CD4-positive, alpha-beta T cell treated with Interleukin-10 for 1 hour (primary cell): ENCODE data around the gene CENPO.
"Not testable (repeated sequence)": the region's sequence is repeated elsewhere in the genome, so short reads cannot be mapped to it uniquely, and the experiment has no call there.

ENCODE experiments used
- DNase-seq: peaks from one replicate; pipeline ENCODE4 v3.0.0-alpha.2; 2020

Gene CENPO

DNA sequence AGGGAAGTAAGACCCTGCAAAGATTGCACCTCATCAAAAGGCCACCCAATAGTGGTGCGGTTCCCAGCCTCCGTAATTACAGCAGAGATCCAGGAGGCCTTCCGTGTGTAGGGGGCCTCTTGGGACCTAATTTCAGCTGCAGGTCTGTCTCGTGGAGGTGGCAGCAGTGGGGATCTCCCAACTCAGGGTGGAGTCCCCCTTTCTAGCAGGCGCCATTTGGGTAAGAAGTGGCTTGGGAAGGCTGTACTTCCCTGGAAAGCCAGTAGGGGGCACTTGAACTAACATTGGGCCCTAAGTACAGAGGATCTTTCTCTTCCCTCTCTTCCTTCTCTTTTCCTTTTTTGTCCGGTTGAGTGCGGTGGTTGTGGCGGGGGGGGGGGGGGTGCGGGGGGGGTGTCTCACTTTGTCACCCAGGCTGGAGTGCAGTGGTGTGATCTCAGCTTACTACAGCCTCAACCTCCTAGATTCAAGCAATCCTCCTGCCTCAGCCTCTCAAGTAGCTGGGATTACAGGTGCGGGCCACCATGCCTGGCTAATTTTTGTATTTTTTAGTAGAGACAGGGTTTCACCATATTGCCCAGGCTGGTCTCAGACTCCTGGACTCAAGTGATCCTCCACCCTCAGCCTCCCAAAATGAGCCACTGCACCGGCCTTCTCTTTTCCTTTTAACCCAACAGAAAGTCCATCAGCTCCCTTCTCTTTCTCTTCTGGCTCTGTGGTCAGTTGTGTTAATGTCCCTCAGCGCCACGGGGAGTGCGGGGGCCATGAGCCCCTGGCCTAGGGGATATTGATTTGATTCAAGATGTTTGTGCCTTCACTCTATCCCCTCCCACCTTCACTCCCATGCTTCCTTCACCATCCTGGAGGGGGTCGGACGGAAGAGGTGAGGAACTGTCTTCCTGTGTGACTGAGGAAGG is 32.0 kb downstream of the CENPO start:
- DNase-seq: peak; percentile 46

DNA sequence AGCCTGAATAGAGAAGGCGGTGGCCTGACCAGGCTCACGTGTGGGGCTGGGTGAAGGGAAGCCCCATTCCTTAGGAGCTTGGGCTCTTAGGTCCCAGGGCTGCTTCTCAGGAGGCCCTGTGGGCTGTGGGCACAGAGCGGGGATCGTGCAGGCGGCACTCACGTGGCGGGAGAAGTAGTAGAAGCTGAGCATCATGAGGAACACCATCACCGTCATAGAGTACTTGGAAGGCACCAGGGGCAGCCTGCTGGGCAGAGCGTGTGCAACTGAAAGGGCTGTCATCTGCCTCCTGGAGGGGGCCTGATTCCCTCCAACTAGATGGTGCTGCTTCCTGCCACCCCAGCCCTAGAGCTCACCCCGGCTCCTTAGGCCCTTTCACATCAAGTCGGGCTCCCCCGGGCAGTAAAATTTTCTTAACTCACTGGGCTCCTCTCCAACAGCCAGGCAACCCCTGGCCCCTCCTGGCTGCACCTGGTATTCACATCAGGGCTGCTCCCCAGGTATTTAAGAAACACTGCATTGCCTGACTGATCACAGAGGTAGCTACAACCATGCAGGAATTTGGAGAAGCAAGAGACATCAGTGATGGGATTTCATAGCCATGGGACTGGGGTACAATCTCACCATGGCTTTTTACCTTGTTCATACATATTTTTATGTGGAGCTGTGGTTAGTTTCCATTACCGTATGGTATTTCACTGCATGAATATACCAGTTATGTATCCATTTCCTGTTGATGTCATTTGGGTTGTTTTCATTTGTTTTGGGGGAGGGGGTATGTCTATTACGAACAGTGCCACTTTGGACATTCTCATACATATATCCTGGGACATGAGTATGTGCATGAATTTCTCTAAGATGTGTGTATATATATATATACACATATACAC is 32.9 kb downstream of the CENPO start:
- DNase-seq: peak; percentile 7

DNA sequence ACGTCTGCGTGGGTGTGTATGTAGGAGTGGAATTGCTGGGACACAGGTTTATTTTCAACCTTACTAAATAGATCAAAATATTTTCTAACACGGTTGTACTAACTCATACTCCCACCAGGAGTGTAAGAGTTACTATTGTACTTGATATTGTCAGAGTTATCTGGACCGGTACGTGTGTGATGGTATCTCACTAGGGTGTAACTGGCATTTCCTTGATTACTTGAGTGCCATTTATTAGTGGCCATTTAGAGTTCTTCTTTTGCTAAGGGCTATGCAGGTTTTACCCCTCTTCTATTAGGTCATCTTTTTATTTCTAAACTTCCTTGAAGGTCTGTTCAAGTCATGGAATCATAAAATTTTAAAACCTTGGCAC is 33.5 kb downstream of the CENPO start:
- no peak for DNase-seq

DNA sequence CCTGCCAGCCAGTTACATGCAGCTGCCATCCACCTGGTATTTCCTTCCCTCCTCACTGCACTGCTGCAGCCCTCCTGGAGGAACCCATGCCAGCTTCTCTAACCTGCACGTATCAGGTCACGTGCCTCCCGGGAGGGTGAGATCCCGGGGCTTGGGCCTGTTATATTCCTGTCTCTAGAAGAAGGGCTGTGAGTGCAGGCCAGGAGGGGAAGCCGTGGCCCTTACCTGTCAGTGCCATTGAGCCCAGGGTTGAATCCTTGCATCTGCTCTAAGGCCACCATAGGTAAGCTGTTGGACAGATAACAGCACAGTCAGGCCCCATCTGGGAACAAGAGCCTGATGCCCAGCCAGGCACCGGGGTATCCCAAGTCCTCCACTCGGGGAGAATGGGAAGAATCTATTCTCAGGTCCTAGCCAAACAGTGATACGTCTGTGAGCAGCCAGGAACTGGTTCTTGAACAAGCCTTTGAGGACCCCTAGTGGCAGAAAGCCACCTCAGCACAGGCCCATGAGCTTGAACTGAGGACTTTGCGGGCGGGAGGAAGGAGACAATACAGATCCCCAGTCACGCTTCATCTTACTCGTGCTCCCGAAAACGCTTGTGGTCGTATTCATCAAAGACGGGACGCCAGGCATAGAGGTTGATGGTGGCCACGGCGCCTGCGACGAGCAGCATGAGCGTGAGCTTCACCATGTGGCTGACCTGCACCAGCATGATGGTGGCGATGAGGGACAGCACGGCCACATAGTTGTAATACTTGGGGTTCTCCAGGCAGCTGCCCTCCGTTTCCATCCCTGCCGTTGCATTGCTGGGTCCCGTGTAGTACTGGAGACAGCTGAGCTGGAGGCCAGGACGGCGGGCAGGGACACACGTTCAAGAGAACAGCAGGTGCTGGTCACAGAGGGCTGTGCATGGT is 34.4 kb downstream of the CENPO start:
- DNase-seq: peak; percentile 80

DNA sequence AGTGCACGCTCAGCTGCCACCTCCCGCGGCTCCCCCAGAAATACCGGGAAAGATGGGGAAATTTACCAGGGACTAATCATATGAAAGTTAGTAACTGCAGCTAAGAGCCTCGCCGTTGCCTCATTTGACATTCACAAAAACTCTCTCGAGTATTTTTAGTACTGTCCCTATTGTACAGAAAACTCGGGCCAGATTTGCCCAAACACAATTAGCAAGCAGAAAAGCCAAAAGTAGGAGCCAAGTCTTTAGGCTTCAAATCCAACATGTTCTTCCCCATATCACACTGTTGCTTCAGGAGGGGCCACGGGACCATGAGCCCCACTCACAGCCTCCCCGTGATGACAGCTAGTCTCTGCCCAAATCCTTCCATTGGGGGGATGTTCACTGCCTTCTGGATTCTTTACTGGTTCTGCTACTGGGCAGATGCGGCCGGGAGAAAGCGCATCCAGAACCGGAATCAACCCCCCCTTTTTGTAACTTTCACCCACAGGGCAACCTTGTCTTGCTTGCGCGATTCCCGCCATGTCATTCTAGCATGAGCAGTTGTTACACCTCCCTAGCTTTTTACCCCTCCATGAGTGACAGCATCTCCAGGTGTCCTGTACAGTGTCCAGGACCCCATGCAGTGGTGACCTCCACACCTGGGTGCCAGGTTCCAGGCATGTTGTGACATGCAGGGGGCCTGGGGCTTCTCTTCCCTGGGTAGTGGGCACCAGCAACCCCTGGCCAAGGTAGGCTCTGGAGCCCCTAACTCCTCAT is 35.2 kb downstream of the CENPO start:
- no peak for DNase-seq

DNA sequence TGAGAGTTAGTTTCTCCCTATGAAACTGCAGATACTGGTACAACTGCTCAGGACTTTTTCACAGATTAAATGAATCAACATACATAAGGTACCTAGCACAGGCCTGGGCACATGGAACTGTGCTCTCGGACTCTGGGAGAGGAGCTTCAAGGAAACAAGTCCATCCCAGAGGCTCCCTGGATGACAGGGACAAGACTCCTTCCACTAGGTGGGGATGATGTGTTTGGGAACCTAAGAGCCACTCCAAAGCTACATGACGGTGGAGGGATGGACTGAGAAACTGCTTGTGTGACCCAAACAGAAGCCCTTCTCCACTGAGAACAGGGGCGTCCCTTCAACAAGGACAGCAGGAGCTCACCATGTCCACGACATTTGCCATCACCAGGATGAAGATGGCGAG is 37.1 kb downstream of the CENPO start:
- no peak for DNase-seq

DNA sequence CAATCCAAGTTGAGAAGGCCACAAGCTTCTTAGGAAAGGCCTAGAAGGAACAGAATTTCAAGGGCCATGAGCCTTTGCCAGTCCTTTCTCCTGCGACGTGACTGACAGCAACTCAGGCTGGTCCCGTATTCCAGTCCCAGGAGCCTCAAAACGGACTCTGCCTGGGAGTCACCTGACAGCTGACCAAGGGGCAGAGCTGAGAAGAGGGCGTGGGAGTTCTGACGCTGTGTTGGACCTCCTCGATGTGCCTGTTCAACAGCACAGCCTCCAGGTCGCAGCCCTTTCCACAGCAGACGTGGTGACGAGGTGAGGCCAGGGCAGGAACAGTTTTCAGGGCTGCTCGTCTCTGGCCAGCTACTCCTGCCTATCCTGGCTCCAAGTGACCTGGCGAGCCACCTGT is 37.6 kb downstream of the CENPO start:
- no peak for DNase-seq

DNA sequence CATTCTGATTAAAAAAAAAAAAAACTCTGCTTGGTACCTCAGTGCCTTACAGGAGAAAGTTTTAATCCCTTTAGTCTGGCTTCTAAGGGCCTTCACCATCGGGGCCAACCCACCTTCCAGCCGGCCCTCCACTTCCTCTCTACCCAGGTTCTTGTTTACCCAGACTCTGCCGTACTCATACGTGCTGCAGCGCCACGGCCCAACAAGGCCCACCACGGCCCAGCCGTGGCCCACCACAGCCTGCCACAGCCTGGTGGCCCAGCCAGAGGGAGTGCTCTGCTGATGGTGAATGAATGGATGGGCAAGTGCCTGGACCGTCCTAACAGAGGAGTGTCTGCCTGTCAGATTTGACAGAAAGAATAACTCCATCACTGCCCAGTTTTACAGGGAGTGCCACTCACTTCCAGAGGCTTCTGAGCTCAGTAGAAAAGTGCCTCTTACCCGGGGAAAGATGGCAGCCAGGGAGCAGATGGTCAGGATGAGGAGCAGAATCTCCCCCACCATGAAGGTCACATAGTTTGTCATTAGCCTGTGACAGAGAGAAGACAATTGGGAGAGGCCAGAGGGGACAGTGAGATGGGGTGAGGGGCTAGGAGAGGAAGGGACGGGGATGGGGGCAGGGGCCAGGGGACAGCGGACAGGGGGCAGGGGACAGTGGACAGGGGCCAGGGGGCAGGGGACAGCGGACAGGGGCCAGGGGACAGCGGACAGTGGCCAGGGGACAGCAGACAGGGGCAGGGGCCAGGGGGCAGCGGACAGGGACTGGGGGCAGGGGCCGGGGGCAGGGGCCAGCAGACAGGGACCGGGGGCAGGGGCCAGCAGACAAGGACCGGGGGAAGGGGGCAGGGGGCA is 38.2 kb downstream of the CENPO start:
- DNase-seq: no peak

DNA sequence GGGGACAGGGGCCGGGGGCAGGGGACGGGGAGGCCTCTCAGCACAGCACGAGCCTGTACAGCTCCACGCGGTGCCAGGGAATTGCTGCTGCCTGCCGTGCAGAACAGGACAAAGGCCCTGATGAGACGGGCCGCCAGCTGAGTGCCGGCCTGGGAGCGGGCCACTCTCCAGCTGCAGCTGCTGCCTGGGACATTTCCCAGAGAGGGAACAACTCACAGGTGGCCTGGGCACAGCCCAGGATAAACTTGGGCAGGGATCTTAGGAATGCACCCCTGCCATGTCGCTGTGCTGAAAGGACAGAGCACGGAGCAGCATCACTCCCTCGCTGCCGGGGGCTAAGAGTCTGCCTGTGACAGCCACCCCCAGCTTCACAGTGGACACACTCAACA is 38.8 kb downstream of the CENPO start:
- DNase-seq: no peak

DNA sequence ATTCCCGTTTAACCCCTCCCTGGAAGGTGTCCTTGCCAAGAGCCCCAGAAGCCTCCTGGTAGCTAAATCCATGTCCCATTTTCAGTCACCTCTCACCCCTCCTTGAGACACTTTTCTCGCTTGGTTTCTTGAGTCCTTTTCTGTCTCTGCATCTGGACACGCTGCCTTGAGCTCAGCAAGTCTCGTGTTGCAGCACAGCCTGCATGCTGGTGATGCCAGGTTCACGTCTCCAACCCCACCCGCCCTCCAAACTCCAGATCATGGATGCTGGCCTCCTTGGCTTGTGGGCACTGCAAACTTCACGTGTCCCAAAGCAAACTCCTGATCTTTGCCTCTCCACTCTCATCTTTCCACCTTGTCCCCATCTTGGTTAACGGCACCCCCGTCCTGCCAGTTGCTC is 39.3 kb downstream of the CENPO start:
- no peak for DNase-seq

DNA sequence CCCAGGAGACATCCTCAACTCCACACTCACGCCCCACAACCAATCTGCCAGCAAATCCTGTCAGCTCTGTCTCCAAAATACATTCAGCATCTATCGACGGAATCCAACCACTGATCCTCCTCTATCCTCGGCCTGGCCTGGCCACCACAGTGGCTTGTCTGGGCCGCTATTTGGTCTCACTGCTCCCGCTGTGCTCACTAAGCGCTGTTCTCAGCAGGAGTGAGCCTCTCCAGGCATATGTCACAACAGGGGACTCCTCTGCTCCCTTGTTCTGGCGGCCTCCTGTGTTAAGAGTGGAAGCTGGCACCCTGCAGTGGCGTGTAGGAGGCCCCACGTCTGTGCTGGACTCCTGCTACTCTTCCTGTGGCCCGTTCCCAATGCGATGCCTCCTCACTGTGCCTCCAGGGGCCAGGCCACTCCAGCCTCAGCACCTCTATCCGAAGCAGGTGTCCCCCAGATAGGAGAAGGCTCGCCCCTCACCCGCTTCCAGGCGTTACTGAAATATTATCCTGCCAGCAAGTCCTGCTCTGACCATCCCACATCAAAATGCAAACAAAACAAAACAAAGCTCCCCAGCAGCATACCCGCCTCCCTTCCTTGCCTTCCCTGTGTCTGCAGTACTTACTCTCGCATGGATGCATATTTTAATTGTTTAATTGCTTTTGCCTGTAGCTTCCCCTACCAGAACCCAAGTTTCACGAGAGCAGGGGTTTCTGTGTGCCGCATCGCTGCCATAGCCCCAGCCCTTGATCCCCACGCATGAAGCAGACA is 39.9 kb downstream of the CENPO start:
- no peak for DNase-seq

DNA sequence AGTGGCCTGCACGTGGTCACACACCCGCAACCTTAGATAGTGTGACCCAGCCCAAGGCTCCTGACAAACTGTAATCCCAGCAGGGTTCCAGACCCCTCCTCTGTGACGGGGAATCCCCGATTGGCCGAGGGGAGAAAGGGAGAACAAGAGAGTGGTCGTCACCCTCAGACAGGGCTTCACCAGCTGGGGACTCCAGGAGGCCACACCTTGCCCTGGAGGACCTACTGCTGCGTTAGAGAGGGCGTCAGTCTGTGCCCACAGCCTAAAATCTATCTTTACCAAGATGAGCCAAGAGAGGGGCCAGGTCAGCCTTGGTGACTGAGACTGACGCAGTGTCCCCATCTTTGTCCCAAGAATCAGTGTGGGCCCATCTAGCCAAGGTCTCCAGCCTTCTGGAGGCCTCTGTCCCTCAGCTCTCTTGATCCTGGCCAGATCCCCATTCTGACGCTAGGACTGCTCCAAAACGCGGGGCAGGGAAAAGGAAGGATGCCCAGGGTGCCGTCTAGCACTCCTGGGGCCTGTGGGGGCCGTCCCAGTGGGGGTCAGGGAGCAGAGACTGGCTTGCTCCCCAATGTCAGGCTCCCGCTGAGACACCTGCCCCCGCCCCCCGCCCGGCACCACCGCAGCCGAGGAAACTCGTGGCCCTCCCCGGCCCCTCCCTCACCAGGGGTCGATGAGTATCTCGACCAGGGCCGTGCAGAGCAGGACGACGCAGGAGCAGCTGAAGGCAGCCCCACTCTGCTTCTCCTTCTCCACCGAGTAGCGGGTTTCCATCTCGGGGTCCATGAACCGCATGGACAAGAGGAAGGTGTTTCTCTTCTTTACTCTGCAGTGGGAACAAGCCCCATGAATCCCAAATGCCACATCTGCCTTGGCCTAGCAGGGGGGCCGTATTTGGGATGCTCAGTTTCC is 40.9 kb downstream of the CENPO start:
- no peak for DNase-seq

DNA sequence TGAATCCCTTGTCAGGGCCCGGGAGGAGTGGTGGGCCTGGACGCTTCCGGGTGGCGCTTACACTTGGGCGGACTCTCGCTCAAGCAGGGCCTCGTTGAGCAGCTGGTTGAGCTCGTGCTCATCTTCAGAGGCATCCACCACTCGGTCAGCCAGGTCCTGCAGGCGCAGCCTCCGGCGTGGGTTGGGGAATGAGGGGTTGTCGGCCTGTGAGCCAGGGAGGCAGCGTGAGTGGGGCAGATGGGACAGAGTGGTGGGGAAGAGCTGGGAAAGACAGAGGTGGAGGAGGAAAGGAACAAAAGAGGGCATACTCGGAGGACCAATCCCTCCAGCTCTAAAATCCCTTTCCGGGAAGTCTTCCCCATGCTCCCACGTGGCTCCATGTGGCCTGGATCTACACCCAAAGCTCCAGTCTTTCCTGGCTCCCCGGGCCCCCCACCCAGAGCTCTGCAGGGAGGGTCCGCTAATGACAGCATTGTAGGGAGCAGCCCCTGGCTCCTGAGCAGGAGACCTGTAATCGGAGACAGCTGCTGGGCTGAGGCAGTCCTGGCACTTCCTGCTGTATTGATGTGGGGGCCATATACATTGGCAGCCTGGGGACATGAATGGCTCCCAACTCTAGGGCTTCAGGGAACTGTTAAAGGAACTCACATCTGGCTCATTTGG is 41.6 kb downstream of the CENPO start:
- no peak for DNase-seq

DNA sequence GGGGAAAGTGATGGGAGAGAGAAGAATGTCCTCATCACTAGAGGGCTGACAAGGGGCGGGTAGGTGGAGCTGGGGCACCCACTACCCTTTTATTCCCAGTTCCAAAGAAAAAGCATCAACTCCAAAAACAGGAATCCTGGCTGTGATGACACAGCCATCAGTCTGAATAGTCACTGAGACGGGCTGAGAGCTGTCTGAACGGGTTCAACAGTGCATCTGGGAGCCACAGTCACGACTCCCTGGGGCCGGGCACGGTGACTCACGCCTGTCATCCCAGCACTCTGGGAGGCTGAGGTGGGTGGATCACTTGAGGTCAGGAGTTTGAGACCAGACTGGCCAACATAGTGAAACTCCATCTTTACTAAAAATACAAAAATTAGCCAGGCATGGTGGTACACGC is 42.2 kb downstream of the CENPO start:
- DNase-seq: not testable (repeated sequence)

DNA sequence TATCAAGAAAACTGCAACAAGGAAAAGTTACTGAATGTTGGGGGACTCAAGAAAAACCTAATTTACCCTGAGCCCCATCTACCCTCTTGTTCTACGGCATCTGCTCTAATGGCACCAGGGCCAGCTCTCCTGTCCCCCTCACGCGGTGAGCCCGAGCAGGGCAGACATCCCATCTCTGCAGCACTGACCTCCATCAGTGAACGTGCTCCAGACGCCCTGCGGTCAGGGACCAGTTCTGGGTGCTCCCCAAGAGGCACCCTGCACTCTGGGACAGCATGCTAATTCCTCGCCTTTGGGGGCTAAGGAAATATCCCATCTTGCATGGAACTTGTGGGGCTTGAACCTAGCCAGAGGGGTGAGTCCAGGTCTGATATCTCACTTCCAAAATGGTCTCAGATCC is 43.0 kb downstream of the CENPO start:
- DNase-seq: no peak

DNA sequence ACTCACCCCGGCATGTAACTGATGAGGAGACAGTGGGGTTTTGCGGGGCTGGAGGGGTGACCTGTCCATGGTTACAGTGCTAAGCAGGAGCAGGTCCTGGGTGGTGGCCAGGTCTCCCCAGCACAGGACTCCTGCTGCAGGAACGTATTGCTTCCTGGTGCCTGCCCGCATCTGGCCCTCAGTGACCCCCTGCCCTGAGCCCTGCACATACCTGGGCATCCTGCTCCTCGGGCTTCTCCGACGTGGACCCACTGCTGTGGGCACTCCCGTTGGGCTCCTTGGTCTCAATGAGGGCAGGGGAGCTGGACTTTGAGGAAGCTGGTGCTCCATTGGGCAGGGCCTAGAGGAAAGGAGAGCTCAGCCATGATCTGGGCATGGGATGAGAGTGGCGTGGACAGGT is 43.5 kb downstream of the CENPO start:
- no peak for DNase-seq

DNA sequence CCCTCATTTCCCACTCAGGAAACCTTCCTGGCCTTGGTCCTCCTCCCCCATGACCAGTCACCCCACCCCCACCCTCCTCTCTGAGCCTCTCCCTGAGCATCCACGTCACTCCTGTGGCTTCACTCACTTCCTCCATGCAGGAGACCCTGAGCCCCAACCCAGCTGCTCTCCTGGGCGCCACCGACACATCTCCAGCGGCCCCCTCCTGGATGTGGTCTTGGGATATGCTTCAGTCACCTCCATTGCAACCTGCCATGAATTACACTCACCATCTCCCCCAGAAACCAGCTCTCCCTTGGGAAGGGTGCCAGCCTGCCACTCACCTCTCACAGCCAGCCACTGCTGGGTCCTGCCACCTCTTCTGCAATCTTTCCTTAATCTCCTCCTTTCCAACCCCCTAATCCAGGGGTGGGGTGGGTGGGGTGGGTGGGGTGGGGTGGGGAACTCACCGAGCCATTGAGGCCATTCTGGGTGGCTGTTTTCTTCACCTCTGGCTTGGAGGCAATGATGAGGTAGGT is 44.8 kb downstream of the CENPO start:
- no peak for DNase-seq

DNA sequence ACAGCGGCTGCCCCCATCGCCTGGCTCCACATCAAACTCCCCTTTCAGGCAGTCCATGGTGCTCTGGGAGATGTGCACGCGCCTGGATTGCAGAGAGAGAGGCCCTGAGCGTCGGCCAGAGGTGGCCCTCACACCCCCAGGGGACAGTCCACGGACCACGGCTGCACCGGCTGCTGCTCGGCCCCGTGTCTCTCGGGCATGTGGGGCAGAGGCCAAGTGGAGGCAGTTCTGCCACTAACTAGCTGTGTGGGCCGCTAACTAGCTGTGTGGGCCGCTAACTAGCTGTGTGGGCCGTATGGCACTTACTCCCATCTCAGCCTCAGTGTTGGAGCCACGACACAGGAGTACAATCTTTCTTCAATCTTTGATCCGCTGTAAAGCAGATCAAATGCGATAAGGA is 45.3 kb downstream of the CENPO start:
- no peak for DNase-seq
